NCI-H2196 (cell line): Measurements from ENCODE around the gene BCKDHA.
A peak's percentile ranks its signal among the peaks of the same experiment; 100 is the strongest.
"Not testable (repeated sequence)": the region's sequence is repeated elsewhere in the genome, so short reads cannot be mapped to it uniquely, and the experiment has no call there.

ENCODE experiments used
- DNase-seq: peaks from one replicate; lab custom pipeline; 2025; ENCODE audit not compliant: unreplicated experiment; lab: John Stamatoyannopoulos, UW

The BCKDHA gene

DNA sequence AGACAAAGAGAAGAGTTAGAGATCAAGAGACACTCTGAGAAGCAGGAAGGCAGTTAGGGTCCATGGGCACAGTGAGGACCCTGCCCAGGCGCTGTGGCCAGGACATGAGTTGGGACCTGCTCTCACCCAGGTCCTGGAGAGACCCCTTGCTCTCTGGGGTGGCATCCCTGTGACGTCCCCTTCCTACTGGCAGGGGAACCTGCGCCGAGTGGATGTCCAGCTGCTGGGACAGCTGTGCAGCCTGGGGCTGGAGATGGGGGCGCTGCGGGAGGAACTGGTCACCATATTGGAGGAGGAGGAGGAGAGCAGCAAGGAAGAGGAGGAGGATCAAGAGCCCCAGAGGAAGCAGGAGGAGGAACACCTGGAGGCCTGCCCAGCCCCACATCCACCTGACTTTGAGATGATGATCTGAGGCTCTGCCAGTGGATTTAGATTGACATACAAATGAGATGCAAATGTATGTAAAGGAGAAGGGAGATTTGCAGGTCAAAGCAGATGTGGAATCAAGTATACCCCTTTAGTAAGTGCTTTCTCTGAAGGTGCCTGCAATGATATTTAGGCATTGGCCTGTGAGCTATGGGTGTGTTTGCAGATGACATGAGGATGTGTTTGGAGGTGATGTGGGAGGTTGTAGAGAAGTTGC lies 46.3 kb downstream of the BCKDHA start:
- DNase-seq = no peak

DNA sequence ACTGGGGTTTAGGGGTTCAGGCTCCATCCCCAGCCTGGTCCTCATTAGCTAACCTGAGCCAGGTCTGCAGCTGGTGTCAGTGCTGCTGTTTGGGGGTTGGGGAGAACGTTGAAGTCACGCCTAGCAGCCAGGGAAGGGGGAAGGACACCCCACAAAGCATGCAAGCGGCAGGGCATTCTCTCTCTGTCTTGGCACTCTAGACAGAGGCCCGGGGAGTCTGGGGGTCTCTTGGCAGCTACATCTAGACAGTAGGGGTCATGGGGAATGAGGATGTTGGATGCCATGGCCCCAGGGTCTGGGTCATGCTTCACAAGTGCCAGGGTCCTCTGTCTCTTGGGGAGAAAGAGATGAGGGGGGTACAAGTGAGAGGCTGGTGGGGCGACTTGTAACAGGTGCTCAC lies 48.0 kb downstream of the BCKDHA start:
- no peak for DNase-seq

DNA sequence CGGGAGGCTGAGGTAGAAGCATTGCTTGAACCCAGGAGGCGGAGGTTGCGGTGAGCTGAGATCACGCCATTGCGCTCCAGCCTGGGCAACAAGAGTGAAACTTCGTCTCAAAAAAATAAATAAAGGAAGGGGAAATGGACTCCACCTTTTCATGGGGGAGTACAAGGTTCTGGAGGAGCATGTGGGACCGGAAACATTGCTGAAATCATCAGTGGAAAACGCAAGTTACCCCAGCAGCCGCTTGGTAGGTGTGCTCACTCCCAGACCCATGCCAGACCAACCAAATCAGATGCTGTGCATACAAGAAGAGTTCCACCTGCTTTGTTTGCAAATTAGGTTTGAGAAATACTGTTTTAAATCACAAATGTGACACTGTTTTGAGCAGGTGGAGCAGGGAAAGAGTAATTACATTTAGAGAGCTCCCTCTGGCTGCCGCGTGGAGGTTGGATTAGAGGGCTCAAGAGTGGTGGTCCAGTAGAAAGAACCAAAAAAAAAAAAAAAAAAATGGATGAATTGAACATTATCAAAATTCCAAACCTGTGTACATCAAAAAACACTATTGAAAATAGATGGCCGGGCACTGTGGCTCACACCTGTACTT lies 50.2 kb downstream of the BCKDHA start:
- DNase-seq = no peak

DNA sequence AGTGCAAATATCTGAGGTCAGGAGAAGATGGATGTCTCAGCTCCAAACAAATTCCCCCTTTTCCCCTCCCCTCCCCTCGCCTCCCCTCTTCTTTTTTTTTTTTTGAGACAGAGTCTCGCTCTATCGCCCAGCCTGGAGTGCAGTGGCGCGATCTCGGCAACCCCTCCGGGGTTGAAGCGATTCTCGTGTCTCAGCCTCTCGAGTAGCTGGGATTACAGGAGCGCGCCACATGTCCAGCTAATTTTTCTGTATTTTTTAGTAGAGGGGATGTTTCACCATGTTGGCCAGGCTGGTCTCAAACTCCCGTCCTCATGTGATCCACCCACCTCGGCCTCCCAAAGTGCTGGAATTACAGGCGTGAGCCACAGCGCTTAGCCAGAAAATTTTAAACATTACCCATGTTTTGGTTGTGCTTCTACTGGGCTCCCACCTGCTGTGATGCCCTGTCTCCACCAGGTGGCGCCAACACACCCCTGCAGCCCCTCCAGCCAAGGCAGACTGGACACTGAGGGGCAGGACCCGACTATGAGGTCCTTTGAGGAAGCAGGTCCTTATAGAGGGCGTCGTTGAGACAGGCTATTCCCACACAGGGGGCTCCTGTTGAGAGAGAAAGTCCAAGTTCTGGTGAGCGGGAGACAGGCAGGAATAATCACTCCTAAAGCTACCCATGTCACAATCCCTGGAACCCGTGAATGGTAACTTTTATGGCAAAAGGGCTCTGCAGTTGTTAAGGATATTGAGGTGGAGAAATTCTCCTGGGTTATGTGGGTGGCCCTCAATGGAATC lies 51.7 kb downstream of the BCKDHA start:
- DNase-seq = peak; percentile 69

DNA sequence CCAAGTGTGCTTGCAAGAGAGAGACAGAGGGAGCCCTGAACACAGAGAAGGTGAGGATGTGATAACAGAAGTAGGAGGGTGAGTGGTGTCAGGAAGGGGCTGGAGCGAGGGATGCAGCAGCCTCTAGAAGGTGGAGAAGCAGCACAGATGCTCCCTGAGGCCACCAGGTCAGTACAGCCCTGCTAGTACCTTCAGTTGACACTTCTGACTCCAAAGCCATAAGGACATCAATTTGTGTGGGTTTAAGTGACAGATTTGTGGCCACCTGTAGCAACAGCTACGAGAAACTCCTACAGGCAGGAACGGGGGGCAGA lies 52.2 kb downstream of the BCKDHA start:
- no peak for DNase-seq

DNA sequence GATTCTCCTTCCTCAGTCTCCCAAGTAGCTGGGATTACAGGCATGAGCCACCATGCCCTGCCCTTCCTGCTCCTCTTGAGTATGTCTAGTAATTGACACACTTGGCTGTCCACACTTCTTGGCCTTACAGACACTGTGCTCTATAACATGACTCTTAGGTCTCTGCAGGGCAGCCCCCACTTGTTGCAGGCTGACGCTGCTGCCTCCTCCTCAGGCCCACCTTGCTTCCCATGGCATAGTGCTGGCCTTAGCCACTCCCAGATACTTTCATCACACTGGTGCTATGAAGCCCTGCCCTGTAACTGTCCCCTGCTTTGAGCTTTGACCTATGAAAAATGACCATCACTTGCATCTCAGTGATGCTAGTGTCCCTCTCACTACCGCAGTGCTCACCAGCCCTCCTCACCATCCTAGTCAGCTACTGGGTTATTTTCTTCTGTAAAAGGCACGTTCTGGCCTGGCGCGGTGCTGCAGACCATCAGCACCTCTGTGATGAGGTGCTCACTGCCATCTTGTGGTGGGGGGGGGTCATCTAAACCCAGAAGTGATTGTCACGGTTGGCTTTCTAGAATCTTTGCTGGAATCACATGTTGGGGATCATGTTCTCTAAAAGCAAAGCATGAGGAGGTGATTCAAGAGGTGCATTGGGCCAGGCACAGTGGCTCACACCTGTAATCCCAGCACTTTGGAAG lies 55.1 kb downstream of the BCKDHA start:
- DNase-seq = no peak

DNA sequence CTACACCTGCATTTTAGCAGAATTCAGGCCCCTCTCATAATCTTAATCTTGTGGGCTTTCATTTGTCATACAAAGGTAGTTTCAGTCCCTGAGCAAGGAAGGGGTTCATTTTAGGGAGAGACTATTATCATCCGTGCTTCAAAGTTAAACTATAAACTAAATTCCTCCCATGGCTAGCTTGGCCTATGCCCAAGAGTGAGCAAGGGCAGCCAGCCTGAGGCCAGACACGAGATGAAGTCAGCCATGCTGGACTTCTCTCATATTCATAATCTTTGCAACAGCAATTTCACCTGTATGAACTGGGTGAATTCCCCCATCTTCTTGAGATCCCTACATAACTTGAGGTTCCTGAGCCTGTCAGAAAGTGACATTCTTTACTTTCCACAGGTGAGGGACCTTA lies 58.3 kb downstream of the BCKDHA start:
- DNase-seq = no peak

DNA sequence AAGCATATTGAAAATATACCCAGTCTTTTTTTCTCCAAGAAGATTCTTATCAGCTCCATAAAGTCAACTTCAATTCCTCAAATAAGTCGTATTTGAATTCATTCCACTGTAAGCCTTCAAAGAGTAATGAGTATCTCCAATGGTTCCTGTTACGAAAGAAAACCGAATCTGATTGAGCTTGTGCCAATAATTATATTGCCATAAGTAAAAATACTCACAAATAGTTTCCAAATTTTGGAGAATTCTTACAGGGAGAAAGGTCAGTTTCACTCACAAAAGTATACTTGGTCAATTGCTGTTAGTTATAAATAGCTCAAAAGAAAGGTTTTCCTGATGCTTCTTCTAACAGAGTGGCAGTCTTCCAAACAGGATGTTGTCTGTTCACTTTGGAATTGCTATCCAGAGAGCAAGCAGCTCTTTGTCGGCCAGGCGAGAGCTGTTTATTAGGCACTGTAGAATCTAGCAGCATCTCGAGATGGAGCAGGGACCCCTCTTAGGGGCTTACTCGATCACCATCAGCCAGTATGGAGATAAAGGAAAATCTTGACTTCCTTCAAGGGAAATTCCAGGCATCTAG lies 58.8 kb downstream of the BCKDHA start:
- DNase-seq = peak; percentile 12

DNA sequence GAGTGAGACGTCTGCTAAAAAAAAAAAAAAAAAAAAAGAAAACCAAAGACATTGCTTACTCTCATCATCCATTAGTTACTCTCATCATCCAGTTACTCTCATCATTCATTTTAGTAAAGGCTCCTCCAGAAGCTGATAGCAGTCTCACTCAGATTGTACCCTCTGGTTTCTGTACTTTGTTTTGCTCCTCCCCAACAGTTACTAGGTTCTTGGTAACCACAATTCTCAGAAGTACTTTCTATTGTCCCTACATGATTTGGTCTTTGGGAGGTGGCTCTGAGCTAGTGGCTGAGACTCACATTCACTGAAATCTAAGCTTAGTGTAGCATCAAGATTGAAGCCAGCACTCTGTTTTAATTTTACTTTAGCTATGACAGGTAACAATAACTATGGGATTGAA lies 59.6 kb downstream of the BCKDHA start:
- no peak for DNase-seq

DNA sequence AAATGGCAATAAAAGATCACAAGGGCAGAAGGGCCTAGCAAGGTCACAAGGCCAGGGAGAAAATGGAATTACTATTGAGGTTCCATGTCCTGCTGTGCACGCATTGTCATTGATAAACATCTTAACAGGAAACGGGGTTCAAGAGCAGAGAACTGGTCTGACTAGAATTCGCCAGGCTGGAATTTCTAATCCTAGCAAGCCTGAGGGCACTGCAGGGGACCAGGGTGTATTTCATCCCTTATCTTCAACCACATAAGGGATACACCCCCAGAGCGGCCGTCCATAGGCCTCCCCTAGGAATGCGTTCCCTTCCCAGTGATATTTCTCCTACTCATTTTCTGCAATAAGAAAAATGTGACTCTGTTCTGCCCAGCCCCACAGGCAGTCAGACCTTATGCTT lies 64.9 kb downstream of the BCKDHA start:
- no peak for DNase-seq

DNA sequence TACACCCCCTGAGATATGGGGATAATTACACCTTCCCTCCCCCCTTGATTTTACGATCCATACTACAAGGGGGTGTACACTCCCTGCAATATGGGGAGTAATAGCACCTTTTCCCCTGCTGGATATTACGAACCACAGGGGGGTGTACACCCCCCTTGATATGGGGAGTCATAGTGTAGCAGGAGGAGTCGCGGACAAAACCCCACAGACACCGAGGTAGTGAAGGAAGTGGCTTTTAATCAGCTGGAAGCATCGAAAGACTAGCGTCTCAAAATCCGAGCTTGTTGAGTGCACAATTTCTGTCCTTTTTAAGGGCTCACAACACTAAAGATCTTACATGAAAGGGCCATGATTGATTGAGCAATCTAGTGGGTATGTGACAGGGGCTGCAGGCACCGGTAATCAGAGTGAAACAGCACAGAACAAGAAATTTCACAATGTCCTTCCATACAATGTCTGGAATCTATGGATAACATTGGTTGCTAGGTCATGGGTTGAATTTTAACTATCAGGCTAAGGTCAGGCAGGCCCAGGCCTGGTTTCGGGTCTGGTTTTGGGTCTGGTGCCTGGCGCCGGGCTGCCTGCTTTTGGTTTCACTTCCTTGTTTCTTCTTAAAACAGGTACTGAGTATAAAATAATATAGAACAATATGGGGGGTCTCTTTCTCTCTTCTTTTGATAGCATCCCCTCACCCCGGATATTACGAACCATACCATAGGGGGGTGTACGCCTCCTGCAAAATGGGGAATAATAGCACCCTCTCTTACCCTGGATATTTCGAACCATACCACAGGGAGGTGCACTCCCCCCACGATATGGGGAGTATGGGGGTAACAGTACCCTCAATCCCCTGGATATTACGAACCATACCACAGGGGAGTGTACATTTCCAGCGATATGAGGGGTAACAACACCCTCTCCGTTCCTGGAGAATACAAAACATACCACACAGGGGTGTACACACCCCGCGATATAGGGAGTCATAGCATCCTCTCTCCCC lies 65.9 kb downstream of the BCKDHA start:
- DNase-seq = not testable (repeated sequence)
